ENCODE results near the gene KLK13. TPM values are rescaled to one million over a fixed set of nuclear protein-coding genes. Genes with fewer than 3 reads are reported as not detected.
A peak's percentile ranks its signal among the peaks of the same experiment; 100 is the strongest.

The KLK13 gene
- total RNA-seq, 1 donor from 2014 or later: 0.56 TPM

- no peak for DNase-seq
- TF ChIP-seq, protein P1, sequence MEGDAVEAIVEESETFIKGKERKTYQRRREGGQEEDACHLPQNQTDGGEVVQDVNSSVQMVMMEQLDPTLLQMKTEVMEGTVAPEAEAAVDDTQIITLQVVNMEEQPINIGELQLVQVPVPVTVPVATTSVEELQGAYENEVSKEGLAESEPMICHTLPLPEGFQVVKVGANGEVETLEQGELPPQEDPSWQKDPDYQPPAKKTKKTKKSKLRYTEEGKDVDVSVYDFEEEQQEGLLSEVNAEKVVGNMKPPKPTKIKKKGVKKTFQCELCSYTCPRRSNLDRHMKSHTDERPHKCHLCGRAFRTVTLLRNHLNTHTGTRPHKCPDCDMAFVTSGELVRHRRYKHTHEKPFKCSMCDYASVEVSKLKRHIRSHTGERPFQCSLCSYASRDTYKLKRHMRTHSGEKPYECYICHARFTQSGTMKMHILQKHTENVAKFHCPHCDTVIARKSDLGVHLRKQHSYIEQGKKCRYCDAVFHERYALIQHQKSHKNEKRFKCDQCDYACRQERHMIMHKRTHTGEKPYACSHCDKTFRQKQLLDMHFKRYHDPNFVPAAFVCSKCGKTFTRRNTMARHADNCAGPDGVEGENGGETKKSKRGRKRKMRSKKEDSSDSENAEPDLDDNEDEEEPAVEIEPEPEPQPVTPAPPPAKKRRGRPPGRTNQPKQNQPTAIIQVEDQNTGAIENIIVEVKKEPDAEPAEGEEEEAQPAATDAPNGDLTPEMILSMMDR (IDR thresholded peaks at IDR 0.05): no peak
- intact Hi-C loops (cut with DNase I): no loop called here
Observed at GRCh38 chr19:51091126-51091525, 26.2 kb upstream of the KLK13 start.

GRCh38 chr19:51090471-51090870, 25.6 kb upstream of the KLK13 start:
- intact Hi-C loops (cut with DNase I): no loop called here
- H3K27me3 ChIP-seq (ENCODE audit: low read depth): no peaks in the 10 kb centered on the region
- H3K4me1 ChIP-seq: no peaks in the 10 kb centered on the region
- ATAC-seq (no peak), DNase-seq (no peak)
- H3K27ac ChIP-seq: no peak overlapping the region
- no peaks in the 10 kb centered on the region for H3K36me3 ChIP-seq
- TF ChIP-seq, protein P1 (IDR thresholded peaks at IDR 0.05): no peak
- H3K4me3 ChIP-seq: no peak overlapping the region
- H3K9me3 ChIP-seq: no peaks in the 10 kb centered on the region

More at GRCh38 chr19:51091126-51091525, 26.2 kb upstream of the KLK13 start:
- no peak overlapping the region for H3K4me3 ChIP-seq
- H3K9me3 ChIP-seq: no peaks in the 10 kb centered on the region
- H3K27me3 ChIP-seq (ENCODE audit: low read depth): no peaks in the 10 kb centered on the region
- H3K4me1 ChIP-seq: no peaks in the 10 kb centered on the region
- no peak overlapping the region for H3K27ac ChIP-seq
- no peaks in the 10 kb centered on the region for H3K36me3 ChIP-seq
- ATAC-seq: no peak

DNA sequence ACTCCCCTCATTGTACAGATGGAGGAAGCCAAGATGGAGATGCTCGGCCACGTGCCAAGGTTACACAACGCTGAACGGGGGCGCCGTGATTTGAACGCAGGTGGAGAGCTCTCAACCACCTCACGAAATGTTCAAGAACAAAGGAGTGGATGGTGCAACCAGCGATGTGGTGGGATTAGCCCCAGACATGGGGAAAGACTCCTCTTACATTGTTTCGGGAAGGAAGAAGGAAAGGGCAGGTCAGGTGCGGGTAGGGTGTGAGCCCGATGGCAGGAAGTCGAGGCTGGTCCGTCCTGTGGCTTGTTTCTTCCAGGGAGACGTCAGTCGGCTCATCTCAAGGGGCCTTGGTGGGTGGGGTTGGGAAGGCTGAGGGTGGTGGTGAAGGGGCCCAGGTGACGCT, 24.9 kb upstream of the KLK13 start:
- H3K27me3 ChIP-seq (ENCODE audit: low read depth): no peaks in the 10 kb centered on the region
- H3K4me3 ChIP-seq: no peak overlapping the region
- H3K36me3 ChIP-seq: no peaks in the 10 kb centered on the region
- intact Hi-C loops (cut with DNase I): no loop called here
- no peaks in the 10 kb centered on the region for H3K4me1 ChIP-seq
- TF ChIP-seq, protein P1 (IDR thresholded peaks at IDR 0.05): no peak
- no peak overlapping the region for H3K27ac ChIP-seq
- peak; percentile 55 to 62 for ATAC-seq
- no peaks in the 10 kb centered on the region for H3K9me3 ChIP-seq
- peak; percentile 73 for DNase-seq

GRCh38 chr19:51086153-51086850, 21.4 kb upstream of the KLK13 start:
- intact Hi-C loops (cut with DNase I): no loop called here
- TF ChIP-seq, protein P1 (IDR thresholded peaks at IDR 0.05): no peak
- Histone ChIP-seq H3K9me3 (no peaks in the 10 kb centered on the region), H3K27me3 (ENCODE audit: low read depth) (no peaks in the 10 kb centered on the region), H3K27ac (no peak overlapping the region), H3K36me3 (no peaks in the 10 kb centered on the region), H3K4me3 (no peak overlapping the region), H3K4me1 (no peaks in the 10 kb centered on the region)
- ATAC-seq: no peak
- no peak for DNase-seq

DNA sequence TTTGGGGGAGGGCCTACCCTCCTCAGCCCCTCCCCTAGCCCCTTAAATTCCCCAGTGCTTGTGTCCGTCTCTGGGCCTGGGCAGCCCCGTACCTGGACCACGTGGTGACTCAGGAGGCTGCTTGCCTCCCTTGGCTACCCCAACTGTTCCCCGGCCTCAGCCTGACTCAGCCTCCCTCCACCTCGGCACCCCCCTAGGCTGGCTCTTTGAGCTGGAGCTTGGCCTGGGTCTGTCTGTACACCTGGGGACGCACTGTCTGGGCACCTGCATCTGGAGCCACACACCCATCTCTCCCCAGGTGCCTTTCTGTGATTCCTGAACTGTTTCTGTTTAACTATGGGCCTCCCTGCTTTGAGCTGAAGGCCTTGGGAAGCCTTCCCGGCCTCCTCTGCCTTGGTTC, 19.6 kb upstream of the KLK13 start:
- Histone ChIP-seq H3K27me3 (ENCODE audit: low read depth) (no peaks in the 10 kb centered on the region), H3K27ac (no peak overlapping the region), H3K4me3 (no peak overlapping the region), H3K9me3 (no peaks in the 10 kb centered on the region), H3K4me1 (no peaks in the 10 kb centered on the region), H3K36me3 (no peaks in the 10 kb centered on the region)
- DNase-seq: no peak
- TF ChIP-seq, protein P1 (IDR thresholded peaks at IDR 0.05): no peak
- ATAC-seq: no peak
- intact Hi-C loops (cut with DNase I): no loop called here
